GM18867 (cell line): ENCODE data around the gene SFMBT2.
A peak's percentile ranks its signal among the peaks of the same experiment; 100 is the strongest.

Source experiments
- ATAC-seq: cut with Tn5 transposase; IDR thresholded peaks from one replicate; pipeline ENCODE4 v1.9.1; 2021; ENCODE audit warnings: mild to moderate bottlenecking, moderate library complexity; ENCODE audit not compliant: unreplicated experiment

SFMBT2 gene

GRCh38 chr10:7161484-7162250 lies 249.2 kb downstream of the SFMBT2 start:
- ATAC-seq: no peak

- ATAC-seq: no peak
Observed at GRCh38 chr10:7159928-7160327, 250.9 kb downstream of the SFMBT2 start.

GRCh38 chr10:7159517-7159916 lies 251.3 kb downstream of the SFMBT2 start:
- no peak for ATAC-seq

GRCh38 chr10:7157091-7157490 lies 253.7 kb downstream of the SFMBT2 start:
- ATAC-seq: no peak

- ATAC-seq: no peak
Observed at GRCh38 chr10:7153750-7154149, 257.1 kb downstream of the SFMBT2 start.

- ATAC-seq: no peak
Observed at GRCh38 chr10:7152982-7153381, 257.9 kb downstream of the SFMBT2 start.

GRCh38 chr10:7152341-7152740 lies 258.5 kb downstream of the SFMBT2 start:
- ATAC-seq: no peak

GRCh38 chr10:7151538-7151937 lies 259.3 kb downstream of the SFMBT2 start:
- ATAC-seq: no peak

- no peak for ATAC-seq
Observed at GRCh38 chr10:7150349-7150748, 260.5 kb downstream of the SFMBT2 start.

GRCh38 chr10:7146189-7146588 lies 264.6 kb downstream of the SFMBT2 start:
- no peak for ATAC-seq

GRCh38 chr10:7136016-7136415 lies 274.8 kb downstream of the SFMBT2 start:
- no peak for ATAC-seq

- ATAC-seq: no peak
Observed at GRCh38 chr10:7135188-7135587, 275.6 kb downstream of the SFMBT2 start.

- no peak for ATAC-seq
Observed at GRCh38 chr10:7134448-7134847, 276.4 kb downstream of the SFMBT2 start.

- no peak for ATAC-seq
Observed at GRCh38 chr10:7133958-7134357, 276.9 kb downstream of the SFMBT2 start.

GRCh38 chr10:7133278-7133677 lies 277.6 kb downstream of the SFMBT2 start:
- no peak for ATAC-seq

GRCh38 chr10:7130191-7130911 lies 280.5 kb downstream of the SFMBT2 start:
- no peak for ATAC-seq

- ATAC-seq: no peak
Observed at GRCh38 chr10:7123774-7124173, 287.1 kb downstream of the SFMBT2 start.

GRCh38 chr10:7122561-7122960 lies 288.3 kb downstream of the SFMBT2 start:
- ATAC-seq: no peak

GRCh38 chr10:7121154-7121797 lies 289.6 kb downstream of the SFMBT2 start:
- ATAC-seq: peak; percentile 75

GRCh38 chr10:7119325-7120015 lies 291.4 kb downstream of the SFMBT2 start:
- no peak for ATAC-seq
